A673 (cell line): ENCODE data around the gene RNF2.

Source experiments
- CTCF ChIP-seq: fragments of 300-800, 200-600 bp; sonication (generic); conservative IDR thresholded peaks from 2 replicates; pipeline ENCODE4 v1.5.1; 2017; ENCODE audit warnings: low read depth, mild to moderate bottlenecking, antibody characterized with exemption, low read length, moderate library complexity, mixed read lengths
- EZH2 ChIP-seq: fragments of 200-600 bp; sonication (generic); IDR thresholded peaks from 2 replicates; pipeline ENCODE4 v1.6.1; 2017; ENCODE audit warnings: borderline replicate concordance, low read depth, mild to moderate bottlenecking, mixed read lengths, antibody characterized with exemption, low read length; ENCODE audit not compliant: poor library complexity, severe bottlenecking

GRCh38 chr1:185016880-185017279 is 28.5 kb upstream of the RNF2 start:
- no peak for TF ChIP-seq CTCF
- TF ChIP-seq EZH2, result no peak
